ENCODE measurements around the gene OR10G7.
A peak's percentile ranks its signal among the peaks of the same experiment; 100 is the strongest.

OR10G7 gene, protein sequence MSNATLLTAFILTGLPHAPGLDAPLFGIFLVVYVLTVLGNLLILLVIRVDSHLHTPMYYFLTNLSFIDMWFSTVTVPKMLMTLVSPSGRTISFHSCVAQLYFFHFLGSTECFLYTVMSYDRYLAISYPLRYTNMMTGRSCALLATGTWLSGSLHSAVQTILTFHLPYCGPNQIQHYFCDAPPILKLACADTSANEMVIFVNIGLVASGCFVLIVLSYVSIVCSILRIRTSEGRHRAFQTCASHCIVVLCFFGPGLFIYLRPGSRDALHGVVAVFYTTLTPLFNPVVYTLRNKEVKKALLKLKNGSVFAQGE

DNA sequence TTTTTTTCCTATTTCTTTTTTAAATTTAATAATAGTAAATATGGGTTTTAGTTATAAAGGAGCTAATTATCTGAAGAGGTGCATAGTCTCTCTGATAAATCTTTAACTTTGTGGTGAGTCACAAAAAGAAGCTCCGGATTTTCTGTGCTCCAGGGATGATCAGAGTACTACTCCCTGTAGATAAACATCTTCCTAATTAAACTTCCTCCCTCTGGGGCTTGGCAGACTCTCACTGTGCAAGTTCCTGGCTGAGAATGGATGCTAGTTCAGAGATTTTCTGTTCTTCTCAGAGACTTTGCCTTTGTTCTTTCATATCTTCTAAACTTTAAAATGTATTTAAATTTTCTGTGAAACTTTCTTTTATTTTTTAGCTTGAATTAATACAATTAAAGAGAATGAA lies at the start of gene OR10G7:
Gene OR10G7, minus strand, starts transcription at position 72 of the 400 bp plus-strand sequence. CDS start 2,324 bp downstream, outside the sequence.
- no peak for DNase-seq

DNA sequence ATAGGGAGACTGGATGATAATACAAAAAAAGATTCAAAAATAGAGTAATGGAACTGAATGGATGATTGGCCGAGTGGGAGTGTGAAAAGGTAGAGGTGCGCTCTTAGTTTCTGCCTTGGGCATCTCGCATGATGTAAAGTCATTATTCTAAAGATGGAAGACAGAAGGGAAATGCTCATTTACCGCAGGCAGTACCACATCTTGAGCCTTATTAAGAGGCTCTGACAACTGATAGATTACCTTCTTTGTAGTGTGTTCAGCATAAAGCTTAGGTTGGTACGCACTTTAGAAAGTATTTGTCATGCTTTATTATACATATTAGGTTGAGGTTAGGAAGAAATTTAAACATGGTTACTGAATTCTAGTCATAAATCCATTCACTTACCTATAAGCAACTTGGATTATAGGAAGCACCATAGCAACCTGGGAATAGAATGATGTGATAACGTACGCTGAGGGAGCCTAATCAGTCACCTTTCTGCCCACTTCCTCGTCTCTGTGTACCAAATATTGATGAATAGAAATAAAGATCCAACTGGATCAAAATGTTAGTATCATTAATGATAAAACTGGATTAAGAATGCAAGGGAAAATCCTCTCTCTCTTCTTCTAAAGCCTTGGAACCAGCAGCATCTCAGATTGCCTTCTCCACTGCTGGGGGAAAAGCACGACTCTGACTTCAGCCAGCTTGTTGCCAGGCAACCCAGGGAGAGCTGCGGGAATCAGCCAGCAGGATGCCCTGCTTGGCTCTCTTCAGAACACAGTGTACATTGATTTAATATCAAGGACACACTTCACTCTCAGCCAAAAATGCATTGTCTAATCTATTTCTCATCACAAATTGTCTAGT lies 45.1 kb upstream of the OR10G7 start:
- no peak for DNase-seq

DNA sequence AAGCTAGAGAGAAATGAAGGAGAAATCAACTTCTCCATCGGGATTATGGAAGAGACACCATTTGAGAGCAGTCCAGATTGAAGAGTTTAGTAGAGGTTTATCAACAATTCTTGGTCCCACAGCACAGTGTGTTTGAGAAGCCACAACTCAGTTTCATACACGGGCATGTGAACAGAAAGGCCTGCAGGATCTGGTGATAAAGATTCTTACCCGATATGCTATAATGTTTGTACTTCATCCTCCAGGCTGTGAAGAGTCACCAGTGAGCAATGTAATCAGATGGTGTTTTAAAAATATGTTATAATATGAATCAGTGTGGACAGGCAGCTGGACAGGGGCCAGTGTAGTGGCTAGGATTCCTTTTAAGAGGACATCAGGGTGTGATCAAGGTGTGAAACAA lies 44.5 kb upstream of the OR10G7 start:
- no peak for DNase-seq

DNA sequence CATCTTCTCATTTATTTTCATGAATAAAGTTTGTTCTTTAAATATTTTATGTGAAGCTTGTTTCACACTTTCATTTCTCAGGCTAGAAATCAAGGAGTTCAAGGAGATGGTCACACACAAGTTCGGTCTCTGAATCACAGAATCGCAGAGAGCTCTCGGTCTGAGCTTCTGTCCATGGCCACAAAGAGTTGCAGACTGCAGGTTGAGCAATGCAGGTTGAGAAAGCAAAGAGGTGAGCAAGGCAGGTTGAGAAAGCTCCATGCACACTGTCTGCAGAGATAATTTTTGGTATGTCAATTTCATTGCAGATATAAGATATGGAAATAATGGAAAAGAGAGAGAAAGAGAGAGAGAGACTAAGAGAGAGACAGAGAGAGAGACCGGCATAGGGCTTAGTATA lies 41.2 kb upstream of the OR10G7 start:
- DNase-seq = no peak

DNA sequence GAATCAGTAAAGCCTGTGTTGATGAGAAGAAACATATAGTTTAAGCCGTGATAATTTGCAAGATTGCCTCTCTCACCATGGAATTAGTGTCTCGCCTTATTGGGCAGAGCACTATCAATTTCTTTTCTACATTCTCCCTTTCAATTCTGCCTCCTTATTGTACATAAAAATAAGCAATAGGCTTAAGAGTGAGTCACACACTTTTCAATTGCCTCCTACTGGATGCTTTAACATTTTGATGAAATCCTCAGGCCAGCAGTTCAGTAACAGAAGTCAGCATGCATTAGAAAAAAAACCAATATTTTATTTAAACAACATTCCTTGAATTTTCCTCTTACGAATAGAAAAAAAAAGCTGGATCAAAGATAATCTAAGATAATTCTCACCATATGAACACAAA lies 40.4 kb upstream of the OR10G7 start:
- no peak for DNase-seq

DNA sequence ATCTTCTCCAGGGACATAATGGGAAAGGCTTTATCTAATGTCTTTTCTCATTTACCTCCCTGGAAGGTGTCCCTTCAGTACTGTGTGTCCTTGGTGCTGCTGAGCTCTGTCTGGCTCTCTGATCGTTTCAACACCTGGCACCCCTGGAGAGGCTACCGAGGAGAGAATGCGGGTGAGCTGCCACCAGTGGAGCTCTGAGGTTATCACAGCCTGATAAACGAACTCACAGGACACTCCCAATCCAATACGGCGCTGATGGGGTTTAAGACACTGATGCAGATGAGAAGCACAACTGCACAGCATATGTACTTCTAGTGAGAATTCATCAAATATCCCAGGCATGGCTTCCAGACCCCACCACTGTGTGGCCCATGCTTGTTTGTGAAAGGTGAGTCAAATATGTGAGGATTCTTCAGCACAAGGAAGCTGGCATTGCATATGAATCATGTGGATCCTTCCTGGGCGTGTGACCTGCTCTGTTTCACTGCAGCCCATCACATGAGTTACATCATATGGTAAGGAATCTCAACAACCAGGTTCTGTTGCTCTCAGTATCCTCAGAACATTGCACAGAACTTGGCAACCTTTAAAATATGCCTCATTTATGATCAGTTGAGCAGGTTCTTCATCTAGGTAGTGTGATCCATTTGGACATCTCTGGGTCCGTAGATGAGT lies 39.3 kb upstream of the OR10G7 start:
- DNase-seq = no peak

DNA sequence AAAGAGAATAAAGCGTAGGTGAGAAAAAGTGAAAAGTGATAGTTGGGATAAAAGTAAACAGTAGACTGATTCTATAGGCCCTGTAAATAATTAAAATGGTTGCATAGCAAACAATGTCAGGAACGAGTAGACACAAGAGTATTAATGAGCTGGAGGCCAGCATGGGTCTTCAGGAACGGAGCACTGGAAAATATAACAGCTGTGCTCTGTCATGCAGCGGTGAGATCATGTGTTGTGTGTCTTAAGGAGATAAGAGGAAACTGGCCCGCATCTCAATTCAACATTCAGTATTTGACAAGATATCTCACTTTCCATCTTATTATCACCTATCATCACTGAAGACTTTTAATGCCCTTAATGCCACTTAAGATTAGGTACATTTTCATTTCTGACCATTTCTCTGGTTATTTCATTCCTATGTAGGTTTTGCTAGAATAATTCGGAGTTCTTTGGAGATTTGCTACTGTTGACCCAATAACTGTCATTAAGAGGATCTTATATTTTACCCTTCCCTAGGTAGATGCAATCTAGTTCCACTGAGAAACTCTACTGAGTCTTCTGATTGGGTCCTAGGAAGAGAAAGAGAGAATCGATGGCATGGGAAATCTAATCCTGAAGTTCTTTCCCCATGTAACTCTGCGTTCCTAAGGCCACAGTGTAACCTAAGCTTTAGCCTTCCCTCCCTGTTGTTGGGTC lies 38.7 kb upstream of the OR10G7 start:
- DNase-seq = no peak

DNA sequence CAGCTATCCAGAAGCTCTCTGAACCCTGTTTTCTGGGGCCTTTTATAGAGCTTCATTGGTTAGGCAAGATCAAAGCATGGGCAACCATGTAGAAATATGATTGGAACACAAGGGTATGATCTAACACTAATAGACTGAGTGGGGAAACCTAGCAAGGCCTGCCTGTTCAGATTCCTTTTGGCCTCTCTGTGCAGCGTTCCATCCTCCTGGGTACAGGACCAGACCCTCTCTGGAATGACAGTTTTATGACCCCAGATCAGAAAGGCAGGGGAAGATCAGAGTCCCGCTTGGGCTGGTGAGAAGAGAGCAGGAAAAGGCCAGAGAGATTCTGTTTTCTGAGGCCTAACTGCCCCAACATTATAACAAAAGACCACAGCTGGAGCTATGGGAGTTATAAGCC lies 37.5 kb upstream of the OR10G7 start:
- DNase-seq = no peak

DNA sequence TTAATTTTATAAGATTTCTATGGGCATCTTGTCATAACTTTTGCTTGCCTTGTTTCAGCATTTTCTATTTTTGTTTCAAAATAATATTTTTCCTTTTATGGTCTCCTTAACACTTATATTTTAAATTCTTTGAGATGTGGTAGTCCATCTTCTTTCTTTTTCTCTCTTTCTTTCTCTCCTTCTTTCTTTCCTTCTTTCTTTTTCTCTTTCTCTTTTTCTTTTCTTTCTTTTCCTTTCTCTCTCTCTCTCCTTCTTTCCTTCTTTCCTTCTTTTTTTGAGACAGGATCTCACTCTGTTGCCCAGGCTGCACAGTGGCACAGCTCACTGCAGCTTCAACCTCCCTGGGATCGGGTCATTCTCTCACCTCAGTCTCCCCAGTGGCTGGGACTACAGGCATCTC lies 36.1 kb upstream of the OR10G7 start:
- no peak for DNase-seq

DNA sequence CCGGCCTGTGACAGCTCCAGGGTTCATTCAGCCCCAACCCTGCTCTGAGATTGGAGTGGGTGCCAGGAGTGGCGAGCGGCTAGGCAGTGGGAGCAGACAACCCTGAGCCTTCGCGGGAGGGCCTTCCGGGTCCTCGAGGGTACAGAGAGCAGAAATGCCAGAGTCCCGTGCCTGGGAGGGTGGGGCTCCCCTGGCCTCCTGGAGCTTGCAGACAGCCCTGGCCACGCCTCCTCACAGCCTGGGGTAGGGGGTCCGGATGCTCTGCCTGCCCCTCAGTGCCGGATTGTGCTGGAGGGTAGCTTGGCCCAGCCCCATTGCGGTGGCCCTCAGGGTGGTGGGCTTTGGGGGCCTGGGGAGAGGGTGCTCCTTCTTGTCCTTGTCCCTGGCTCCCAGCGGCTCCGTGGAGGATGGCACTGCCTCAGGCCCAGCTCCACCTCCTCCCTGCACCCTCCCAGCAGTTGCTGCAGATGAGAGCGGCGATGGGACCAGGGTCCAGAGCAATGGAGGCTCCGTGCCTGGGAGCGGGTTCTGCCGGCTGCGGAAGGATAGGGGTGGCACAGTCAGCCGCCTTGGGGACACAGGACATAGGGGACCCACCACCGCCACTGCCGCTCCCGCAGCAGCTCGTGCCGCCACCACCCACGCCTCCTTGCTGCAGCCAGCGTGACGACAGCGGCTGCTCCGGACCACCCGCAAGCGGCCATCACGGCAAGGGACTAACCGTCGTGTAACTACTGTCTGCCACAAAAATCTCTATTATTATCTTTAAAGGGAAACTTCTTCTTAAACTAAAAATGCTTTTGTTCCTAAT lies 34.9 kb upstream of the OR10G7 start:
- no peak for DNase-seq

DNA sequence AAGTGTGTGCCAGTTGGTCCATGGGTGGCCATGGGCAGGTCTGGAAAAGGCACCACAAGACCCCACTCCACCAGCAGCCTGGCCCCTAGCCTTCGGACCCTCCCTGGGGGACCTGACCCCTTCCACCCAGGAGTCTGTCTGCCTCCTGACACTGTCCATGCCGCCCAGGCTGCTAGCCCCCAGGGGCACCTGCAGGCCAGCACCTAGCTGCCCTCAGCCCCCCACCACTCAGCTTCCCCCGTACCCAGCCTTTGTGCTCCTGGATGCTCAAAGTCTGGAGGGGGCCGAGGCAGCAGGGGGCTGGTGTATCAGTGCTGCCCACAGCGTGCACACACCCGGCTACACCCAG lies 34.3 kb upstream of the OR10G7 start:
- no peak for DNase-seq

DNA sequence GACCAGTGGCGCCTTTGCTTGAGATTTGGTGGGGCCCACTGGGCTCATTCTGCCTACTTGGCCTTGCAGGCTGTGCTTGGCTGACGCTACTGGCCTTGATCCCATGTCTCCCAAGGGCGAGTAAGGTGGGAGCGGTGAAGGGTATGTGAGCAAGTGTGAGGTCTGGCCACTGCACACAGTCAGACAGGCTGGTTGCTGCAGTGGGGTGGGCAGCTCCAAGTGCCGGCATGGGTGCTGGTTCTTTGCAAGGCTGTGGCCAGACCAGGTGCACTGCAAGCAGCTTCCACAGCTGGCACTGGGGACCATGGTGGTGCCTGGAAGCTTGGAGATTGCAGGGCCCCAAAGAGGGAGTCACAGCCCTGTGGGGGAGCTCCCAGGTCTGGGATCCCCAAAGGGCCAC lies 33.4 kb upstream of the OR10G7 start:
- DNase-seq = no peak

DNA sequence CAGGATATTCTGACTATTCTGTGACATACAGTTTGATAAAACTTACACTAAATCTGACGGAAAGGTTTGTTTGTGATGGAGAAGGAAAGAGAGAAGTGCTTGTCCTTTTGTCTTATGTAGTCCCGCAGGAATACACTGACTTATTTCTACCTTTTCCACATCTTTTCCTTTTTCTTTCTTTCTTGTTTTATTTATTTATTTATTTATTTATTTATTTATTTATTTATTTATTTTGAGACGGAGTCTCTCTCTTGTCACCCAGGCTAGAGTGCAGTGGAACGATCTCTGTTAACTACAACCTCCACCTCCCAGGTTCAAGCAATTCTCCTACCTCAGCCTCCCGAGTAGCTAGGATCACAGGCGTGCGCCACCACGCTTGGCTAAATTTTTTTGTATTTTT lies 31.0 kb upstream of the OR10G7 start:
- no peak for DNase-seq

DNA sequence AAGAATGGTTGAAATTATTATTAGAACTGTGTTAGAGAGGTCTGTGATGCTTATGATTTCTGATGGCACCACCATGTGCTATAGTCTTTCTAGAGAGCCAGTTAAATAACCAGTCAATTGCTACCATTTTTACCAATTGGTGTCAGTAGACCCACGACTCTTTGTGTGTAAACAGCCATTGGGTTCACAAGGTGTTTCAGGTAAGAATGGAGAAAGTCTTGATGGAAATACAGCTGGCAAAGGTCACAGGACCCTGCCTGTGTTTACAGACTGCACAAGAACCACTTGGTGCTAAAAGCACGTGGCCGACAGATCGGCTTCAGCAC lies 30.5 kb upstream of the OR10G7 start:
- no peak for DNase-seq

DNA sequence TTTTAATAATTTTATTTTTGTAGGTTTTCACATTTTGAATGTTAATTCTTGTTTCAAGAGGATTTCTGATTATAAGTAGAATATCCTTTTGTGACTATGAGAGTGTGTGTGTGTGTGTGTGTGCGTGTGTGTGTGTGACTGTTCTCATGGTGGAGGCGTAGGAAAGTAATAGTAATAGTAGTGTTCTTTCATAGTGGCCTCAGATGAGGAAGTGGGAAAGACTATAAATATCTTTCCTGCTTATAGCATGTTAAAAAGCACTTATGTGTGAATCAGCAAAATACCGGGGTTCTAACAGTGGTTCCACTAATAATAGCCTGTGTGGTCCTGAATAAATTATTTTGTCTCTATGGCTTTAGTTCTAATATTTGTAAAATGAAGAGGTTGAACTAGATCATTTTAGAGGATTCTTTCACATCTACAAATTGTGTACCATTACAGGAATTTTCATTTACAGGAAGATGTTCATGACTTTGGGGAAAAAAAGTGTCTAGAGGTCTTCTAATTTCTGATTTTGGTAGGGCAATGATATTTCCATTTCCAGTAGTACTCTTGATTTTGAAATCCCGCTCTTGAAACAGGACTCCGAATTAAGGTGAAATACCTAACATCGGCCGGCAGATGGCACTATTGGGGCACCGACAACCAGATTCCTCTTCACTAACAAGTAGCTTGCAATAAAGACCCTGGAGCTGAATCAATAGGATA lies 29.9 kb upstream of the OR10G7 start:
- DNase-seq = peak; percentile 23

DNA sequence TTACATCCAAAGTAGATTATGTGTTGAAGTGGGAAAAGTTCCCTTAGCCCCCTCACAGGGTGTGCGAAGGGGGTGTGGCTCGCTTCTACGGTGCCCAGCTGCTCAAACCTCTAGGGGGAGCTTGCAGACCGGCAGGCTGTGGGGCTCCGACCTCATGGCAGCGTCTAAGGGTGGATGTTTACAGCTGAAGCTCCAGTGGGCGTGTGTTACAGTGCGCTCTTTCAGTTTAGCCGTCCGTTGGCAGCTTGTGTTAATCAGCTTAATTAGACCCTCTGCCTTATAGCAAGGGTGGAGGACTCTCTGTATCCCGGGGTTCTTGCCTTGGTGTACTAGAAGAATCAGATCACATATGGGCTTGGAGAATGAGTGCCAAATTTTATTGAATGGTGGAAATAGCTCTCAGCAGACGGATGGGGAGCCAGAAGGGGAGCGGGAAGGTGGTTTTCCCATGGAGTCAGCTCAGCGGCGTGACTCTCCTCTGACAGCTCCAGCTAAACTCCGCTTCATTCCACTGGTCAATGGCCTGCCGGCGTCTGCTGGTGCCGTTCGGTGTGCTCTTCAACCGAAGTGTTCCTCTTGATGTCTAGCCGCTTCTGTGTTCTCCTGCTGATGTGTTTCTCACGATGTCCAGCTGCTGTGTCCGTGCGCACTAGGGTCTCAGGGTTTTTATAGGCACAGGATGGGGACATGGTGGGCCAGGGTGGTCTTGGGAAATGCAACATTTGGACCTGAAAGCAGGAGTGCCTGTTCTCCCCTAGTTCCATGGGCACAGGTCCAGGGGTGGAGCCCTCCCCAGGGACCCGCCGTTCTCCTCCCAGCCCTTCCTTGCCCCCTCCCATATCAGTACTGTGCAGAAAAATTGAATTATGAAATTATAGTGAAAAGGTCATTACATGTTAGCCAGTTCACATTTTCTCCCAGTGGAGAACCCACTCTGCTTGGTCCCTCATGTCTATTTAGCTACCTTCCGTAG lies 28.6 kb upstream of the OR10G7 start:
- DNase-seq = peak; percentile 20

DNA sequence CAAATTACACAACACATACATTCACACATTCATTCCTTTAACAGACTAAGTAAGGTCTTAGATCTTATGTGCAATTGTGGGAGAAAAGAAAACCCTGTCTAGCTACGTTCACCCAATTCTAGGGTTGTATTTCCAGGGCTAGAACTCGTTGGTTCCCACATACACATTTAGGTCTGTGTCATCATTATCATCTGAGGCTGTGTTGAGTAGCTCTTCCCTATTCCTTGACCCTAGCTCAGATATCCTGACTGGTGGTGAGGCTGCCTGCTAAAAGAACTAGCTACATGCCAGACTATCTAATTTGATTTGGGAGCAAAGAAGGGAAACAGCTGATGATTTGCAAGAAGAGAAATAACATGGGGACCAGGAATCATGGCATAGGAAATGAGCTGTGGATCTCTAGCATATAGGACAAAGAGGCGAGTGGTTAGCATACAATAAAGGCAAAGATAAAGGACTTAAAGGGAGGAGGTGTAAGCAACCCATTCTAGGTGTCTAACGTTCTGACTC lies 27.5 kb upstream of the OR10G7 start:
- DNase-seq = no peak

DNA sequence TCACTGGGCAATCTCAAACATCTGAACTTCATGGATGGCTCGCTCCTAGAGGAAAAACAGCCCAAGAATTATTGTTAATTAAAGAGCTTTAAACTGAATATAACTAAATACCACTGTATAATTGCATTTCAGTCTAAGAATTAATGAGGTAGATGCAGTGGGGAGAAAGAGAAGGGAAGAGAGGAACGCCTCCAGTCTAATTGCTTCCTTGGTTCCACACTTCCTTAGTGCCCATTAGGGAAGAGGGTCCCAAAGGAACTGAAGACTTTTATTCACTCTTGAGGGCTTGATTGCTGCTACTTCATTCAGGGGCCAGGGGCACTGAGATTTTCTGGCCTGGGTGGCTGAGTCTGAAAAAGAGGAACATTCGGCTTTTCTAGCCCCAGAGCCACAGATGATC lies 11.8 kb upstream of the OR10G7 start:
- DNase-seq = no peak

DNA sequence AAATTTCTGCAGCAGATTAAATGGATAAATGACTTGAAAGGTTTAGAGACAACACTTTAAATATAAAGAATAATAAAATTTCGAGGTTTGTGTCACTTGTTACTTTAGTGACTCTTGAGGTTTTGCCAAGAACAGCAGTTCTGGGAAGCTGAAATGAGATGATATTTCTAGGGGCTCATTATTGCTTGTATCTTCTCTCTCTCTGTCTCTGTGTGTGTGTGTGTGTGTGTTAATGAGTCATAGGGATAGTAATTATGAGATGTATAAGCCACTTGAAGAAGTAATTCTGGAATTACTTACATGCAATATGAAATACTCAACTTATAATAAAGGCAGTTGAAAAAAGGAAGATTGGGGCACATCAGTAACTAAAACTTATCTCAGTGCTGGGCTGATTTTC lies 9.6 kb upstream of the OR10G7 start:
- DNase-seq = no peak

DNA sequence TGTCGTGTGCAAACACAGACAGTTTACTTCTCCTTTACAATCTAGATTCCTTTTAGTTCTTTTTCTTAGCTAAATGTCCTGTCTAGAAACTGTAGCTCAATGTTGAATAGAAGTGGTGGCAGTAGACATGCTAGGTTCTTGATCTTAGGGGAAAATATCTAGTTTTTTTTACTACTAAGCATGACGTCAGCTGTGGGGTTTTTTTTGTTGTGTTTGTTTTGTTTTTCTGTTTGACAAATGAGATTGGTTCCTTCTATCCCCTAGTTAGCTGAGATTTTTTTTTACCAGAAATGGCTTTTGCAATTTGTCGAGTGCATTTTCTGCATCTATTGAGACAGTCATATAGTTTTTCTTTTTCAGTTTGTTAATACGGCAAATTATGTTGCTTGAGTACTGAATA lies 2.3 kb upstream of the OR10G7 start:
- DNase-seq = no peak

DNA sequence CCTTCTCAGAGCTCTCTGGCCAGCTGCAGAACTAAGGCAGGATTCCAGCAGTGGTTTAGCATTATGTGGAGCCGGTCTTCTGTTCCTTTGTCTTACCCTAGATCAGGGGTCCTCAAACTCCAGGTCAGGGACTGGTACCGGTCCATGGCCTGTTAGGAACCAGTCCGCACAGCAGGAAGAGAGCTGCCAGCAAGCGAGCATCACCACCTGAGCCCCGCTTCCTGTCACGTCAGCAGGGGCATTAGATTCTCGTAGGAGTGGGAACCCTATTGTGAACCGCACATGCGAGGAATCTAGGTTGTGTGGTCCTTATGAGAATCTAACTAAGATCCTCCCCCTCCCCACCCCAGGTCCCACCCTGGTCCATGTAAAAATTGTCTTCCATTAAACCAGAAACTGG lies 1.6 kb downstream of the OR10G7 start:
- DNase-seq = no peak
